Duodenal mucosa (tissue), 2 donors: ENCODE results near the gene POLR2J3.
"Not testable (repeated sequence)": the region's sequence is repeated elsewhere in the genome, so short reads cannot be mapped to it uniquely, and the experiment has no call there.

ENCODE experiments used
- H3K27ac ChIP-seq: one replicate; pipeline ENCODE4 v1.7.0; 2013; ENCODE audit warnings: low read depth, low read length
- H3K27me3 ChIP-seq, 2 donors: one replicate each; pipeline ENCODE4 v1.7.0; 2013; ENCODE audit warnings: low read length in 2 of 2, control low read depth in 1 of 2; ENCODE audit not compliant: insufficient read depth in 2 of 2, control insufficient read depth in 1 of 2
- H3K36me3 ChIP-seq, 2 donors: one replicate each; pipeline ENCODE4 v1.7.0; 2013; ENCODE audit warnings: low read length in 2 of 2, control low read depth in 1 of 2; ENCODE audit not compliant: insufficient read depth in 2 of 2, control insufficient read depth in 1 of 2
- H3K4me1 ChIP-seq, 2 donors: one replicate each; pipeline ENCODE4 v1.7.0; 2013; ENCODE audit warnings: low read length in 2 of 2, control low read depth in 1 of 2; ENCODE audit not compliant: insufficient read depth in 2 of 2, control insufficient read depth in 1 of 2
- H3K4me3 ChIP-seq, 2 donors: one replicate each; pipeline ENCODE4 v1.7.0; 2013; ENCODE audit warnings: low read length in 2 of 2, low read depth in 1 of 2
- H3K9ac ChIP-seq, 2 donors: one replicate each; pipeline ENCODE4 v1.7.0; 2013; ENCODE audit warnings: low read length in 2 of 2, low read depth in 1 of 2
- H3K9me3 ChIP-seq, 2 donors: one replicate each; pipeline ENCODE4 v1.7.0; 2013; ENCODE audit warnings: low read length in 2 of 2, control low read depth in 1 of 2; ENCODE audit not compliant: control insufficient read depth in 1 of 2

Gene POLR2J3

GRCh38 chr7:102524803-102525202 lies 47.6 kb downstream of the POLR2J3 start:
- not testable (repeated sequence) for H3K4me1 ChIP-seq, H3K36me3 ChIP-seq, H3K9me3 ChIP-seq, H3K27me3 ChIP-seq, H3K4me3 ChIP-seq, H3K27ac ChIP-seq, H3K9ac ChIP-seq

- not testable (repeated sequence) for H3K27me3 ChIP-seq, H3K4me1 ChIP-seq, H3K9ac ChIP-seq, H3K27ac ChIP-seq, H3K36me3 ChIP-seq, H3K9me3 ChIP-seq, H3K4me3 ChIP-seq
Observed at GRCh38 chr7:102520797-102521196, 51.6 kb downstream of the POLR2J3 start.

GRCh38 chr7:102517550-102518147 lies 54.7 kb downstream of the POLR2J3 start, which contains the start of gene RASA4B:
Gene RASA4B (minus strand): TSS chr7:102517777. CDS start chr7:102517710, 67 bp downstream.
- H3K4me3 ChIP-seq, H3K9me3 ChIP-seq, H3K36me3 ChIP-seq, H3K27me3 ChIP-seq, H3K9ac ChIP-seq, H3K4me1 ChIP-seq, H3K27ac ChIP-seq: not testable (repeated sequence)
